GM21619 (cell line): ENCODE results near the gene CADM3.

Experiments
- ATAC-seq: cut with Tn5 transposase; IDR thresholded peaks from one replicate; pipeline ENCODE4 v1.9.1; 2021; ENCODE audit not compliant: unreplicated experiment

Gene CADM3

GRCh38 chr1:159206110-159206509 lies 34.7 kb downstream of the CADM3 start:
- ATAC-seq = no peak

DNA sequence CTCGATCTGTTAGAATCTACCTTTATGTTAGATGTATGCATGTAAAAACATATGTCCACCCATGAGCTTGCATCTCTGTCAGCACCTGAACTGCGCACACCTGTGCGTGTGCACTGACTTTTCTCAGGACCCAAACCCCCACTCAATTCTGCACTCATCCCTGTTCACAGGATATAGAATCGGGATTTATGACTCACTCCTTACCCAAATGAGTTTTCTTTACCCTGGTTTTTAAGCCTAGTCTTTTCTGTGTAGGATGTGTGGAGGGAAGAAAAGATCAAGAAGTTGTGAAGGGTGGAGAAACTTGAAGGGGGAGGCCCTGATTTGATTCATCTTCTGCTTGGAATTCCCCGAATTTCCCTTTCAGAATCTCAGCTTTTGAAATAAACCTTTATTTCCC lies 35.7 kb downstream of the CADM3 start:
- ATAC-seq = no peak

DNA sequence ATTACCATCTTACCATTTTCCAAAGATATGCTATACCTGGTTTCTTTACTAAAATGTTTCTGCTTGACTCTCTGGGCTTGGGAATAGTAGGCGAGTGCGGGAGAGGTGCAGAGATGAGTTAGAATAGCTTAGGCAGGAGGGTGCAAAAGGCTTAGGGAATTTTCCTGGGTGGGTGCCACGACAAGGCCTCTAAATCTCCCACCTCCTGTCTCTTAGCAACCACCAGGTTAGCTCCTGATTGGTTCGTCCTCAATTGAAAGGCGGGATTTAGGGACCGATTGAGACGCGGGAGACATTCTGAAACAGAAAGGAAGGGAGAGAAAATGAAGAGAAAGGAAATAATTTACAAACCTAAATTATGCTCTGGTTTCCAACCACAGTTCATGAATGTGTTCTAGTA lies 36.4 kb downstream of the CADM3 start:
- ATAC-seq = no peak

DNA sequence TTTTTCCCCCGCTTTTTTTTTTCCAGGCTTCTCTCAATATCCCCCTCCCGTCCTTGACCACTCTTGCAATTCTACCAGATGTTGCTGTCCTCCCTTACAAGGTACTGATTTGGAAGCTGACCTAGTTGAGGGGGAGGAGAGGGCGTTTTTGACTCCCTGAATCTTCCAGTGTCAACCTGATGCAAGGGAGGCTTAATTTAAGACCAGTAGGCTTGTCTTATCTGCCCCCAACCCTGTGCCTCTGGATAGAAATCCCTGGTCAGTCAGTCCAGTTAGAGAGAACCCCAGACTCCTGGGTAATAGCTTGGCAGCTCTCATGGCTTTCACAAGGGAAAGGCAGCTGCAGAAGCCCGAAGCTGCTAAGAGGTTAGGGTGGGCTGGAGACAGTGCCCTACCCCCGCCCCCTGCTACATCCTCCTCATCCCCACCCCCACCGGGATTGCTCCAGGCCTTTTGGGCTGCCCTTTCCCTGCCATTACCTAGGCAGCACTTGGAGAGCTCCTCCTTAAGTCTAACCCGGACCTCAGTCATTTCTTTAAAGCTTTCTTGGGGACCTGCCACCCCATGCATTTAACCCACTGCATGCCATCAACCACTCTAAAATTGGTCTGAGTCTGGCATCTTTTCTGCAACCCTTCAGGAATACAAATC lies 36.9 kb downstream of the CADM3 start:
- no peak for ATAC-seq

- no peak for ATAC-seq
These were observed 37.6 kb downstream of the CADM3 start for GRCh38 chr1:159209061-159209460.

DNA sequence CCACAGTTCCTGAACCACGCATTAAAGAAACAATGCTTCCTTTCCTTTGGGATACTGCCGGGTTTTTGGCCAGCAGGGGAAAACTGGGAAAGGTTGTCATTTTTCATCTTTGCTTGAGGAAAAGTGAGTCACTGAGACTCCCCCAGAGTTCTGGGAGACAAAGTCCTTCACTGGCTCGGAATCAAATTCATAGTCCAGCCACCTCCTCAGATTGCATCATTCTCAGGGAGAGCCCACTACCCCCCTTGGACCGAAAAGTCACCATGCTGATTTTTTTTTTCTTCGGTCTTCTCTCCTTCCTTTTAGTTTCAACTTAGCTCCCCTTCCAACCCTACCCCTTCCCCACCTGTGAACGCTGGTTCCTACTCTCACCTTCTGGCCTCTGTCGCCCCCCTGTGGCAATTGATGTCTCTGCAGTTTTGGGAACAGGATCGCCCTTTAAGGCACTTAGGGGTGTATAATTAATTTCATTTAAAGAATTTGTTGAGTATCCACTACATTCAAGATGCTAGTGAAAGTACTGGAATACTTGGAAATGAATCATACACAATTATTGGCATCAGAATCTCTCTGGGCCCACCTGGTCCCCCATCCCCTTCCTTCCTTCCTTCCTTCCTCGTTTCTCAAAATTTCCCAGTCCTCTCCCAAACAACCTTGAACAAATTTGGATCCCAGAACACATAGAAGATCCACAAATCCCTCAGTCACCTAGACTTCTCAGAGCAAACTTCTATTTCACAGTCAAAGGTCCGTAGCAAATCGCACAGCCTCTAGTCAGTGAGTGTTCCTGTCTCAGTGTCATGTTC lies 40.1 kb downstream of the CADM3 start:
- ATAC-seq = no peak

DNA sequence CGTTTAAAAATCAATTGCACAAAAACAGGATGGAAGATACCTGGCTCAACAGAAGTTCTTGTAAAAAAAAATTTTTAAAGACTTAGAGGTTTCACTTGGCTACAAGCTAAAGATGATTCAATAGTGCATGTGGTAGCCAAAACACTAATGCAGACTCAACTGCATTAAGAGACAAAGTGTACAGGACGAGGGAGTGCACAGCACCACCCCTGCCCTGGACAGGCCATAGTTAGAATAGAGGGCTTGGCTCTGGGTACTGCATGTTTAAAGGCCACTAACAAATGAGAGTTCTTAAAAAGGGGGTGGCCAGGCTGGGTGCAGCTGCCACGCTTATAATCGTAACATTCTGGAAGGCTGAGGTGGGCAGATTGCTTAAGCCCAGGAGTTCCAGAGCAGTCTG lies 41.2 kb downstream of the CADM3 start:
- no peak for ATAC-seq

DNA sequence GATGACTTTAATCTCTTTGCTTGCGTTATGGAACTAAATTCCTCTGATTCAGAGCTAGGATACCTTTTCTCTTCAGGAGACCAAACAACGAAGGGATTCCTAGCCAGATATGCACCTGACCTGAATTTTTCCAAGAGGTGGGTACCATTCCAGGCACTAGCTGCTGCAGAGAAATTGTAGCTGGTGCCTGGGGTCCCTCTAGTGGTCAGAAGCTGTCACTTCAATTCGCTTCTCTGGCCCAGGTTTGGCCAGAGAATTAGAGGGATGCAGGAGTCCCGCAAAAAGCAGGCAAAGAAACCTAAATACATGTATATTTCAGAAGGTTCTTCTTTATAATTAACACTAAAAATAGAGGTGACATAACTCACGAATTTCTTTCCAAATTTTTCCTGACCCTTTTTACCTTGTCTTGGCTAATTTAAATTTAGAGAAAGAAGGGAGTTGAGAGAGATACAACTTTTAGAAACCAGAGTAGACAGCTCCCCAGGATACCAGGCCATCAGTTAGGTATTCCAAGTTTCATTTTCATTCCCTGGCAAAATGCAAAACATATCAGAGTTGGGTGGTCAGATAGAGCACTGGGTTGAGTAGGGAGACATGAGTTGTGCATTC lies 42.8 kb downstream of the CADM3 start:
- ATAC-seq = peak; percentile 67

DNA sequence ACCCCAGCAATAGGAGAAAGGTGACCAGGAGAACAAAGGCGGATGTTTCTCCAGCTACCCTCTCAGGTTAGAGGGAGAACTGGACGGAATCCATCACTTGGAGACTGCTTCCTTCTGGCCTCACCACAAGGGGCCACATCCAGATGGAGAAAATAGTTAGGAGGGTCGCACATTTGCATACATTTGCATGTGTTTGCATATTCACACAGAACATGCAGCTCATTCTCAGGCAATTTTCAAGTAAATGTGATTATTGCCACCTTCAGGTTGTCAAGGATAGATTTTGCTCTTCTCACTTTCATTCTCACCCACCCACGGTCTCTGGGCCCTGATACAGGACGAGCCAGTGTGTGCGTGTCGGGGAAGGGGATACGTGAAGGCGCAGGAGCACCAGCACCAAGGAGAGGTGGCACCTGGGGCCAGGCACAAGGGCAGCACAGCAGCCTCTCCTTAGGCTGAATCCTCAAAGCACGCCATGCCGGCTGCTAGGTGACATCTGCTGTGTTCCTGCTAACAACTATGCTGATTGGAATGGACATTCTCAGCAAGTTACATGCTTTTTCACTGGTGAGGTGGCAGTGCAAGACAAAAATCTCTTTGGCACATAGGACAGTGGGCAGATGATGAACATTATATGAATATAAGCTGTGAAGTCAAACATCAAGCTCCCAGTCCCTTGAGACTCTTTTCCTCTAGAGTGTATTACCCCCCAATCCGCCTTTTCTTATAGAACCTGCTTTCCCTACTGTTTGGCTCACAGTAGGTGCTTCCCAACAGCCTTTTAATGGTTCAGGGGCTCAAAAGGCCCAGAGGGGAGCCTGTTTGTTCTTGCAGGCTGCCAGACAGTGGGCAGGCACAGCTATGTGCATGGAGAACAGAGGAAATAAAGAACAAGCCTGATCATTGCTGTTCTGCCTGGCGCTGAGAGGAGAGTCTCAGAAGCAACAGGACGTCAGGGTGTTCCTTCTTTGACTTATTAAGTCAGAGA lies 47.5 kb downstream of the CADM3 start:
- no peak for ATAC-seq

GRCh38 chr1:159222075-159222865 lies 50.9 kb downstream of the CADM3 start:
- no peak for ATAC-seq

GRCh38 chr1:159223004-159223403 lies 51.6 kb downstream of the CADM3 start:
- ATAC-seq = no peak

- no peak for ATAC-seq
These were observed 57.1 kb downstream of the CADM3 start for GRCh38 chr1:159228554-159228953.

GRCh38 chr1:159229260-159229885 lies 58.0 kb downstream of the CADM3 start:
- no peak for ATAC-seq

DNA sequence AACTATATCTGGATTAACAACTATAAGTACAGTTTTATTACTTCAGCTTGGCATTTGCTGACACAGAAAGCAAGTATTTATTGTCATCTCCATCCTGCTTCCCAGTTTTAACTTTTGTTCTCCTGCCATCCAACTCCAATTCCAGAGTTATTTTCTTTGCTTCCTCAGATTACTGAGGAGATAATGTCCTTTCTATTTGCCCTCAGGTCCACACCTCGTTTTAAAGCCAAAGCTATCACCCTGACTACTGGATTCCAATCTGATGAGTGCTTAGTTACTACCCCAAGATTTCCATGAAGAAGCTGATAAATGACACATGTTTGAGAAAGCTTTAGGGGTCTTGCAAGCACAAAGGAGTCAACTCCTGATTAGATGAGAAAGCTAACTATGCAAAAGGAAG lies 58.5 kb downstream of the CADM3 start:
- no peak for ATAC-seq

DNA sequence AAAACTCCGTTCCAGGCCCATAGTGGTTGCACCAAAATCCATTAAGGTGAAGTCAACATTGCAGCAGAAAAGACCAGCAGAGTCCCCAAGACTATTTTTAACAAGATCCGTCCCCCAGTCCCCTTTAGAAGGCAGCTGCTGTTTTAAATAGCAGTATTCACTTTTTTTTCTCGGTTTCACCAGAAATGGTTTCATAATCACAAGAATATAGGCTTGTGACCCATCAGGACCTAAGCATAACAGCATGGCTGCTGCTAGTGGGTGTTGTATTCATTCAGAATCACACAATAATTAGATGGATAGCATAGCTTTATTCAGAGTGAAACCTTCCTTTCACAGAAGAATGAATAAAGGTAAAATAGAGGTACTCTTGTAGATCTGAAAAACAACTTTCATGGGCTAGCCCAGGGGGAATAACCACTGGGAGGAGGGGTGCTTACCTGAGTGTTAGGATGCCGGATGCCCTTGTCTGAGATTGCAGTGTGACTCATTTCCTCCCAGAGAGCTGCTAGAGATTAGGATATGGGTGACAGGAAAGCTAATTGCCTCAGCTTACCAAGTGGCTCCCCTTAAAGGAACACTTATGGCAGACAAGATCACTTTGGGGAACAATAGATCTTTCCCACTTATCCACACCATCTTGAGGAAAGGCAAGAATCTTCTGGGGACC lies 68.3 kb downstream of the CADM3 start:
- peak; percentile 84 for ATAC-seq

GRCh38 chr1:159247266-159247665 lies 75.9 kb downstream of the CADM3 start:
- no peak for ATAC-seq

- ATAC-seq = no peak
These were observed 76.9 kb downstream of the CADM3 start for GRCh38 chr1:159248311-159248710.

DNA sequence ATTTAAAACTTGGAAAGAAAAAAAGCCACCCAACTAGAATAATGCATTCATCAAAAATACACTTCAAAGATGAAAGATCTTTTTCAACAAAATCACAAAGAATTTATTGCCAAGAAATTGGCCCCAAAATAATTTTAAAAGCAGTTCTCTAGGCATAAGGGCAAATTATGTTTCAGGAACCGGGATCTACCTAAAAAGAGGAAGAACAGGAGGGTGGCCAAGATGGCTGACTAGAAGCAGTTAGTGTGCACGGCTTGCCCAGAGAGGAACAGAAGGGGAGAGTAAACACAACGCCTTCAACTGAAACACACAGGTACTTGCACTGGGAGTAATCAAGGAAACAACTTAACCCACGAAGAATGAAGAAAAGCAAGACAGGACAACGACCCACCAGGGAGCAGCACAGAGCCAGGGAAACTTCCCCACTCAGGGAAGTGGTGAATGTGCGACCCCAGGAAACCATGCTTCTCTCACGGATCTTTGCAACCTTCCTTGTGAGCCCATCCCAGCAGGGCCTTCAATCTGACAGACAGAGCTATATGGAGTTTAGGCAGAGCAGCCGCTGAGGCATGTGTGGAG lies 79.3 kb downstream of the CADM3 start:
- no peak for ATAC-seq
